DND-41 (cell line): ENCODE measurements around the gene GLRA3.

Experiments
- ATAC-seq: fragments of 200-7000 bp; cut with Tn5 transposase; 3 replicates; pipeline ENCODE4 v1.9.1; 2021; ENCODE audit warnings: low read depth; ENCODE audit not compliant: insufficient read depth
- DNase-seq: peaks from one replicate; pipeline ENCODE4 v3.0.0-alpha.2; 2020
- H2AFZ ChIP-seq: 2 replicates; pipeline ENCODE4 v1.6.0; 2012; ENCODE audit warnings: low read depth, low read length
- H3K27ac ChIP-seq: 2 replicates; pipeline ENCODE4 v1.5.1; 2012; ENCODE audit warnings: low read length, inconsistent platforms
- H3K27me3 ChIP-seq: fragments of 200-600 bp; sonication (generic); 2 replicates; pipeline ENCODE4 v1.6.0; 2012; ENCODE audit warnings: low read length, mild to moderate bottlenecking, inconsistent platforms; ENCODE audit not compliant: insufficient read depth, poor library complexity
- H3K36me3 ChIP-seq: 2 replicates; pipeline ENCODE4 v1.5.1; 2012; ENCODE audit warnings: low read length, inconsistent platforms; ENCODE audit not compliant: insufficient read depth
- H3K4me1 ChIP-seq: 2 replicates; pipeline ENCODE4 v1.5.1; 2012; ENCODE audit warnings: mild to moderate bottlenecking, low read length; ENCODE audit not compliant: insufficient read depth
- H3K4me2 ChIP-seq: 2 replicates; pipeline ENCODE4 v1.6.0; 2012; ENCODE audit warnings: mild to moderate bottlenecking, moderate library complexity, low read length, inconsistent platforms; ENCODE audit not compliant: insufficient read depth
- H3K4me3 ChIP-seq, 2 experiments: fragments of 200-600 bp in 1 of 2; shearing (Covaris generic) in 1 of 2; 2 replicates each; pipeline ENCODE4 v1.5.1; 2012 to 2016; ENCODE audit warnings: inconsistent platforms in 2 of 2, low read length in 2 of 2, mild to moderate bottlenecking in 2 of 2, low read depth in 1 of 2, moderate library complexity in 1 of 2
- H3K79me2 ChIP-seq: 2 replicates; pipeline ENCODE4 v1.6.0; 2012; ENCODE audit warnings: low read length, inconsistent platforms; ENCODE audit not compliant: insufficient read depth
- H3K9ac ChIP-seq: 2 replicates; pipeline ENCODE4 v1.6.0; 2012; ENCODE audit warnings: low read depth, mild to moderate bottlenecking, inconsistent platforms, low read length, moderate library complexity
- H3K9me3 ChIP-seq: 2 replicates; pipeline ENCODE4 v1.5.1; 2012; ENCODE audit warnings: low read length, moderate library complexity, mild to moderate bottlenecking, inconsistent platforms; ENCODE audit not compliant: insufficient read depth, severe bottlenecking
- H4K20me1 ChIP-seq: 2 replicates; pipeline ENCODE4 v1.6.0; 2012; ENCODE audit warnings: low read length; ENCODE audit not compliant: insufficient read depth
- CTCF ChIP-seq: IDR thresholded peaks from 2 replicates; pipeline ENCODE4 v1.5.1; 2012; ENCODE audit warnings: borderline replicate concordance, low read length, moderate library complexity, mild to moderate bottlenecking; ENCODE audit not compliant: poor library complexity, severe bottlenecking; ENCODE audit errors: extremely low read depth
- EZH2 ChIP-seq: IDR thresholded peaks from 3 replicates; pipeline ENCODE4 v1.6.1; 2012; ENCODE audit warnings: borderline replicate concordance, low read depth, mild to moderate bottlenecking, moderate library complexity, low read length, inconsistent platforms; ENCODE audit not compliant: severe bottlenecking

The GLRA3 gene

GRCh38 chr4:174764105-174764729, 64.8 kb downstream of the GLRA3 start:
- no peaks in the 10 kb centered on the region for H3K79me2 ChIP-seq
- DNase-seq (no peak), ATAC-seq (peak; percentile 73)
- no peak overlapping the region for H3K27ac ChIP-seq
- H4K20me1 ChIP-seq, result no peaks in the 10 kb centered on the region
- H3K9me3 ChIP-seq, result no peaks in the 10 kb centered on the region
- no peaks in the 10 kb centered on the region for H3K27me3 ChIP-seq
- no peaks in the 10 kb centered on the region for H3K36me3 ChIP-seq
- H3K9ac ChIP-seq, result no peak overlapping the region
- no peak overlapping the region for H3K4me2 ChIP-seq
- no peak for TF ChIP-seq EZH2
- peak; percentile 67 for TF ChIP-seq CTCF
- no peak overlapping the region for H2AFZ ChIP-seq
- no peaks in the 10 kb centered on the region for H3K4me1 ChIP-seq
- H3K4me3 ChIP-seq, result no peak overlapping the region

GRCh38 chr4:174763454-174764104, 65.5 kb downstream of the GLRA3 start:
- Histone ChIP-seq H3K79me2 (no peaks in the 10 kb centered on the region), H3K27ac (no peak overlapping the region), H4K20me1 (no peaks in the 10 kb centered on the region), H3K9ac (no peak overlapping the region), H3K4me3 (no peak overlapping the region), H3K9me3 (no peaks in the 10 kb centered on the region), H3K4me2 (no peak overlapping the region), H2AFZ (no peak overlapping the region), H3K27me3 (no peaks in the 10 kb centered on the region), H3K4me1 (no peaks in the 10 kb centered on the region), H3K36me3 (no peaks in the 10 kb centered on the region)
- ATAC-seq, result no peak
- DNase-seq, result no peak
- TF ChIP-seq EZH2, result no peak
- no peak for TF ChIP-seq CTCF

- TF ChIP-seq CTCF (no peak), EZH2 (no peak)
- H3K4me1 ChIP-seq, result no peaks in the 10 kb centered on the region
- H2AFZ ChIP-seq, result no peak overlapping the region
- H4K20me1 ChIP-seq, result no peaks in the 10 kb centered on the region
- no peak for ATAC-seq
- H3K4me2 ChIP-seq, result no peak overlapping the region
- no peak overlapping the region for H3K9ac ChIP-seq
- no peaks in the 10 kb centered on the region for H3K27me3 ChIP-seq
- no peak overlapping the region for H3K27ac ChIP-seq
- no peak for DNase-seq
- H3K9me3 ChIP-seq, result no peaks in the 10 kb centered on the region
- no peaks in the 10 kb centered on the region for H3K36me3 ChIP-seq
- H3K4me3 ChIP-seq, result no peak overlapping the region
- H3K79me2 ChIP-seq, result no peaks in the 10 kb centered on the region
Measured at GRCh38 chr4:174761451-174761850, 67.6 kb downstream of the GLRA3 start.
